HepG2 (cell line): ENCODE results near the gene TUBA4B. TPM values are rescaled to one million over a fixed set of nuclear protein-coding genes. Genes with fewer than 3 reads are reported as not detected.

Experiments
- ARHGAP35 ChIP-seq: sonication (generic); formaldehyde crosslinking; IDR thresholded peaks from 2 replicates; pipeline ENCODE4 v1.9.0; 2022; ENCODE audit warnings: mild to moderate bottlenecking, inconsistent platforms, moderate library complexity, missing genetic modification reagents, borderline replicate concordance
- ARID2 ChIP-seq: sonication (generic); formaldehyde crosslinking; IDR thresholded peaks from 2 replicates; pipeline ENCODE4 v1.8.1; 2022; ENCODE audit warnings: mild to moderate bottlenecking, missing genetic modification reagents, borderline replicate concordance
- ARNT2 ChIP-seq: sonication (generic); formaldehyde crosslinking; IDR thresholded peaks from 2 replicates; pipeline ENCODE4 v1.8.0; 2022; ENCODE audit warnings: mild to moderate bottlenecking, low read depth, missing genetic modification reagents, moderate library complexity
- HOXA3 ChIP-seq: sonication (generic); formaldehyde crosslinking; IDR thresholded peaks from 2 replicates; pipeline ENCODE4 v1.5.0; 2020; ENCODE audit warnings: missing genetic modification reagents
- IKZF4 ChIP-seq: sonication (generic); formaldehyde crosslinking; IDR thresholded peaks from 2 replicates; pipeline ENCODE4 v1.5.1; 2020; ENCODE audit warnings: borderline replicate concordance, mild to moderate bottlenecking, low read depth, missing genetic modification reagents; ENCODE audit errors: not compliant biosample characterization
- KDM5A ChIP-seq: fragments of 200-600 bp; sonication (generic); IDR thresholded peaks from 2 replicates; pipeline ENCODE4 v1.7.0; 2018; ENCODE audit warnings: antibody characterized with exemption, mild to moderate bottlenecking, low read length, borderline replicate concordance
- KLF16 ChIP-seq, 2 experiments: sonication (generic) in 1 of 2; formaldehyde crosslinking in 1 of 2; IDR thresholded peaks; 2 replicates each; pipeline versions ENCODE4 v1.6.1 to v1.8.0; 2016 to 2023; ENCODE audit warnings: missing genetic modification reagents in 2 of 2, missing compliant biosample characterization in 1 of 2
- MBD4 ChIP-seq: IDR thresholded peaks from 2 replicates; pipeline ENCODE4 v1.6.1; 2012; ENCODE audit warnings: low read length, inconsistent platforms, borderline replicate concordance
- MBNL3 ChIP-seq: fragments of 250-450 bp; sonication (Bioruptor Pico); conservative IDR thresholded peaks from 2 replicates; pipeline ENCODE4 v1.8.0; 2022; ENCODE audit warnings: mild to moderate bottlenecking, inconsistent platforms
- MEF2D ChIP-seq: sonication (generic); formaldehyde crosslinking; IDR thresholded peaks from 2 replicates; pipeline ENCODE4 v1.5.1; 2020; ENCODE audit warnings: mild to moderate bottlenecking, missing genetic modification reagents
- NBN ChIP-seq: fragments of 450-650 bp; conservative IDR thresholded peaks from 2 replicates; pipeline ENCODE4 v1.6.1; 2017
- PHF5A ChIP-seq: IDR thresholded peaks from one replicate; pipeline ENCODE4 v1.6.1; 2018; ENCODE audit warnings: low read depth, missing genetic modification reagents; ENCODE audit not compliant: unreplicated experiment
- POGK ChIP-seq: sonication (generic); formaldehyde crosslinking; conservative IDR thresholded peaks from 2 replicates; pipeline ENCODE4 v1.8.0; 2022; ENCODE audit warnings: mild to moderate bottlenecking, moderate library complexity, missing genetic modification reagents
- RAD21 ChIP-seq: fragments of 450-650 bp; formaldehyde crosslinking; IDR thresholded peaks from 2 replicates; pipeline ENCODE4 v1.5.0; 2020; ENCODE audit warnings: mild to moderate bottlenecking
- RBM22 ChIP-seq: fragments of 200-400 bp; formaldehyde crosslinking; optimal IDR thresholded peaks from 2 replicates; pipeline ENCODE3; 2017; ENCODE audit warnings: mild to moderate bottlenecking, low read length, moderate library complexity
- RXRA ChIP-seq: sonication (generic); formaldehyde crosslinking; IDR thresholded peaks from 2 replicates; pipeline ENCODE4 v1.5.1; 2020; ENCODE audit warnings: missing genetic modification reagents
- SKI ChIP-seq: fragments of 450-650 bp; IDR thresholded peaks from one replicate; pipeline ENCODE4 v1.6.1; 2018; ENCODE audit warnings: mild to moderate bottlenecking; ENCODE audit not compliant: partially characterized antibody
- SMAD3 ChIP-seq: sonication (generic); formaldehyde crosslinking; IDR thresholded peaks from 2 replicates; pipeline ENCODE4 v1.4.0; 2020; ENCODE audit warnings: missing genetic modification reagents
- SOX6 ChIP-seq, 2 experiments: fragments of 450-650 bp in 1 of 2; sonication (generic) in 1 of 2; formaldehyde crosslinking in 1 of 2; IDR thresholded peaks; 2 replicates each; pipeline versions ENCODE4 v1.4.0 to v1.6.1; 2017 to 2020; ENCODE audit warnings: antibody characterized with exemption in 1 of 2, mild to moderate bottlenecking in 1 of 2, missing genetic modification reagents in 1 of 2
- SRF ChIP-seq: IDR thresholded peaks from 2 replicates; pipeline ENCODE4 v1.6.1; 2011; ENCODE audit warnings: mild to moderate bottlenecking, low read depth, low read length, moderate library complexity
- TFDP1 ChIP-seq: IDR thresholded peaks from 2 replicates; pipeline ENCODE4 v1.6.1; 2016; ENCODE audit warnings: missing compliant biosample characterization, missing genetic modification reagents, borderline replicate concordance
- U2AF2 ChIP-seq: fragments of 200-400 bp; formaldehyde crosslinking; IDR thresholded peaks from 2 replicates; pipeline ENCODE4 v1.6.1; 2017; ENCODE audit warnings: low read depth, mild to moderate bottlenecking, low read length
- XBP1 ChIP-seq: sonication (generic); formaldehyde crosslinking; IDR thresholded peaks from 2 replicates; pipeline ENCODE4 v1.5.0; 2020; ENCODE audit warnings: missing genetic modification reagents
- ZC3H4 ChIP-seq: sonication (generic); formaldehyde crosslinking; IDR thresholded peaks from 2 replicates; pipeline ENCODE4 v1.4.0; 2020; ENCODE audit warnings: missing genetic modification reagents, borderline replicate concordance
- ZKSCAN8 ChIP-seq: IDR thresholded peaks from 2 replicates; pipeline ENCODE4 v1.6.1; 2016; ENCODE audit warnings: borderline replicate concordance, missing genetic modification reagents, missing compliant biosample characterization
- ZNF12 ChIP-seq: sonication (generic); formaldehyde crosslinking; IDR thresholded peaks from 2 replicates; pipeline ENCODE4 v1.5.0; 2020; ENCODE audit warnings: missing genetic modification reagents
- ZNF143 ChIP-seq: sonication (generic); formaldehyde crosslinking; IDR thresholded peaks from 2 replicates; pipeline ENCODE4 v1.4.0; 2020; ENCODE audit warnings: missing genetic modification reagents
- ZNF331 ChIP-seq: sonication (generic); formaldehyde crosslinking; IDR thresholded peaks from 2 replicates; pipeline ENCODE4 v1.4.0; 2020; ENCODE audit warnings: missing genetic modification reagents
- ZSCAN9 ChIP-seq: IDR thresholded peaks from 2 replicates; pipeline ENCODE4 v1.6.1; 2016; ENCODE audit warnings: borderline replicate concordance
- polyA plus RNA-seq, 8 experiments: library from polyadenylated mRNA; depleted of rRNA in 3 of 8; stranded (reverse) in 7 of 8; unstranded in 1 of 8; fragments of >200 nt; fragmentation: Illumina TruSeq in 4 of 8; extraction: Trizol in 4 of 8; gene quantifications; 2 replicates each; pipeline versions ENCODE4 v1.2.1 to v1.2.3, GENCODE V29; 2011 to 2016; ENCODE audit warnings: low read depth in 4 of 8, missing spikeins in 1 of 8, mixed read lengths in 1 of 8; ENCODE audit not compliant: insufficient read depth in 1 of 8
- total RNA-seq, 5 experiments: library from RNA; depleted of rRNA; stranded (reverse); fragments of >200 nt; fragmentation: Illumina TruSeq; extraction: Trizol; gene quantifications; 2 replicates each; pipeline ENCODE4 v1.2.3, GENCODE V29; 2016; ENCODE audit warnings: low read depth in 1 of 5

TUBA4B gene
- total and polyA plus RNA-seq, 2 of the 13 experiments (the other 11 are each of a cell fraction or from before 2014, with no cell fraction given), result 0.18 to 0.22 TPM

GRCh38 chr2:219207884-219208740 is 44.9 kb upstream of the TUBA4B start (continued):
- TF ChIP-seq KDM5A (no peak), HOXA3 (CRISPR knock-in tag) (peak; percentile 70; the same call in 1 of the 2 replicates), SOX6 (IDR thresholded peaks at IDR 0.05) (no peak), SOX6 (CRISPR knock-in tag; IDR thresholded peaks at IDR 0.05) (peak; percentile 87), RXRA (peak; percentile 82; the same call in 1 of the 2 replicates), ZC3H4 (CRISPR knock-in tag) (peak; percentile 45; the same call in 1 of the 2 replicates), POGK (CRISPR knock-in tag) (peak; percentile 74), IKZF4 (CRISPR knock-in tag) (no peak), ARHGAP35 (no peak), ZKSCAN8 (peak; percentile 93), MBD4 (no peak; the same call in 1 of the 2 replicates), SRF (no peak), NBN (no peak), RAD21 (CRISPR knock-in tag) (no peak; the same call in 1 of the 2 replicates), ZNF331 (CRISPR knock-in tag) (peak; percentile 84), MBNL3 (no peak), MEF2D (peak; percentile 84), ARID2 (no peak), RBM22 (no peak), KLF16 (CRISPR knock-in tag; IDR thresholded peaks at IDR 0.05) (peak in 1 of 2 experiments; percentile 76; a peak in 2 of 4 replicates), SKI (peak; percentile 8), TFDP1 (peak; percentile 54; the same call in 1 of the 2 replicates), PHF5A (CRISPR knock-in tag) (peak; percentile 83), ZNF143 (CRISPR knock-in tag) (no peak), ZNF12 (CRISPR knock-in tag) (no peak), SMAD3 (CRISPR knock-in tag) (peak; percentile 81; the same call in 1 of the 2 replicates), U2AF2 (no peak), XBP1 (CRISPR knock-in tag) (no peak), ZSCAN9 (CRISPR knock-in tag) (peak; percentile 62; the same call in 1 of the 2 replicates), ARNT2 (CRISPR knock-in tag) (no peak; the same call in none of the 2 replicates)
